H1 (cell line): ENCODE data around the gene QSOX2. TPM values are rescaled to one million over a fixed set of nuclear protein-coding genes. Genes with fewer than 3 reads are reported as not detected.

Source experiments
- CTCF ChIA-PET: fragments of 300-600 bp; sonication (Branson Sonifier 250); formaldehyde crosslinking; loops from one replicate; lab custom pipeline; 2021; ENCODE audit not compliant: partially characterized antibody; lab: Charles Lee
- POLR2A ChIA-PET: fragments of 300-600 bp; sonication (Branson Sonifier 250); formaldehyde crosslinking; loops from one replicate; lab custom pipeline; 2021; ENCODE audit warnings: inconsistent platforms; ENCODE audit not compliant: partially characterized antibody; lab: Charles Lee
- DNase-seq, 2 experiments: peaks; one replicate each; pipeline versions ENCODE4 v3.0.0 to v3.0.0-alpha.2; 2010 to 2022; ENCODE audit warnings: low spot score in 2 of 2, low read depth in 1 of 2, mixed read lengths in 1 of 2
- FAIRE-seq: peaks from 2 replicates; lab custom pipeline; 2011; peaks lifted over from hg19 to GRCh38; lab: Jason Lieb, UNC
- H2AFZ ChIP-seq: 2 replicates; pipeline ENCODE4 v1.8.1; 2012; ENCODE audit warnings: low read length, inconsistent platforms
- H2AK5ac ChIP-seq: 2 replicates; pipeline ENCODE4 v1.6.1; 2013; ENCODE audit warnings: low read depth, low read length
- H2BK120ac ChIP-seq: replicated peaks from 2 replicates; pipeline ENCODE3; 2013; ENCODE audit warnings: low read depth, low read length, inconsistent platforms
- H2BK12ac ChIP-seq: 2 replicates; pipeline ENCODE4 v1.6.1; 2013; ENCODE audit warnings: low read depth, low read length
- H2BK15ac ChIP-seq: 2 replicates; pipeline ENCODE4 v1.6.1; 2013; ENCODE audit warnings: low read length
- H2BK20ac ChIP-seq: 2 replicates; pipeline ENCODE4 v1.6.1; 2013; ENCODE audit warnings: low read length
- H2BK5ac ChIP-seq: 2 replicates; pipeline ENCODE4 v1.6.1; 2013; ENCODE audit warnings: low read depth, low read length
- H3K14ac ChIP-seq: 2 replicates; pipeline ENCODE4 v1.6.1; 2013; ENCODE audit warnings: inconsistent platforms; ENCODE audit not compliant: insufficient read length
- H3K18ac ChIP-seq: 2 replicates; pipeline ENCODE4 v1.6.1; 2013; ENCODE audit warnings: low read length; ENCODE audit errors: extremely low read depth
- H3K23ac ChIP-seq: 2 replicates; pipeline ENCODE4 v1.6.1; 2013; ENCODE audit warnings: inconsistent platforms; ENCODE audit not compliant: insufficient read length
- H3K23me2 ChIP-seq: 2 replicates; pipeline ENCODE4 v1.6.1; 2013; ENCODE audit warnings: low read depth, low read length
- H3K27ac ChIP-seq: 2 replicates; pipeline ENCODE4 v1.6.1; 2011; ENCODE audit warnings: low read depth, low read length, inconsistent platforms
- H3K27me3 ChIP-seq, 4 experiments: replicated peaks in 1 of 4; 1 replicate in 1 of 4; 2 replicates in 3 of 4; pipeline versions ENCODE4 v1.6.1 to v1.8.1; 2011 to 2013; ENCODE audit warnings: low read length in 3 of 4, mild to moderate bottlenecking in 3 of 4, inconsistent platforms in 2 of 4, mixed read lengths in 2 of 4, moderate library complexity in 1 of 4; ENCODE audit not compliant: control insufficient read depth in 3 of 4, insufficient read depth in 3 of 4; ENCODE audit errors: extremely low read depth in 1 of 4
- H3K36me3 ChIP-seq, 4 experiments: 2 replicates each; pipeline versions ENCODE4 v1.6.1 to v1.8.1; 2011 to 2013; ENCODE audit warnings: mild to moderate bottlenecking in 4 of 4, low read length in 3 of 4, moderate library complexity in 2 of 4, control low read depth in 1 of 4, inconsistent platforms in 1 of 4; ENCODE audit not compliant: insufficient read depth in 4 of 4, control insufficient read depth in 2 of 4
- H3K4ac ChIP-seq: replicated peaks from 2 replicates; pipeline ENCODE3; 2013; ENCODE audit warnings: low read length, low read depth, mixed read lengths, inconsistent platforms; ENCODE audit not compliant: insufficient read length
- H3K4me1 ChIP-seq, 4 experiments: replicated peaks in 1 of 4; 1 replicate in 1 of 4; 2 replicates in 3 of 4; pipeline versions ENCODE4 v1.6.1 to v1.8.1; 2011 to 2013; ENCODE audit warnings: low read length in 3 of 4, inconsistent platforms in 2 of 4, mixed read lengths in 1 of 4; ENCODE audit not compliant: insufficient read depth in 4 of 4, control insufficient read depth in 3 of 4
- H3K4me2 ChIP-seq, 2 experiments: 2 replicates each; pipeline versions ENCODE4 v1.6.1 to v1.8.1; 2011 to 2013; ENCODE audit warnings: low read depth in 2 of 2, low read length in 2 of 2, control low read depth in 1 of 2, inconsistent platforms in 1 of 2, mild to moderate bottlenecking in 1 of 2; ENCODE audit not compliant: insufficient read depth in 1 of 2
- H3K4me3 ChIP-seq, 4 experiments: fragments of 200-600, 300-600 bp in 1 of 4; sonication (generic), shearing (Covaris generic), sonication (Bioruptor Twin) in 1 of 4; 2 replicates each; pipeline versions ENCODE4 v1.5.1 to v1.8.1; 2011 to 2016; ENCODE audit warnings: low read length in 4 of 4, low read depth in 3 of 4, control low read depth in 2 of 4, inconsistent platforms in 2 of 4, mild to moderate bottlenecking in 2 of 4, mixed read lengths in 1 of 4, moderate library complexity in 1 of 4; ENCODE audit not compliant: insufficient read depth in 2 of 4; ENCODE audit errors: extremely low read depth in 1 of 4
- H3K56ac ChIP-seq: replicated peaks from 2 replicates; pipeline ENCODE3; 2013; ENCODE audit warnings: low read depth, mild to moderate bottlenecking, mixed read lengths, low read length, inconsistent platforms; ENCODE audit not compliant: insufficient read length
- H3K79me1 ChIP-seq: 2 replicates; pipeline ENCODE4 v1.6.1; 2013; ENCODE audit warnings: low read depth, low read length, control low read depth
- H3K79me2 ChIP-seq, 2 experiments: 2 replicates each; pipeline versions ENCODE4 v1.6.1 to v1.8.1; 2012 to 2013; ENCODE audit warnings: low read length in 2 of 2, mild to moderate bottlenecking in 2 of 2, inconsistent platforms in 1 of 2; ENCODE audit not compliant: insufficient read depth in 2 of 2, control insufficient read depth in 1 of 2
- H3K9ac ChIP-seq, 4 experiments: replicated peaks in 1 of 4; 1 replicate in 1 of 4; 2 replicates in 3 of 4; pipeline versions ENCODE4 v1.6.1 to v1.8.1; 2011 to 2013; ENCODE audit warnings: low read depth in 3 of 4, low read length in 3 of 4, control low read depth in 2 of 4, mild to moderate bottlenecking in 2 of 4, moderate library complexity in 2 of 4, inconsistent platforms in 1 of 4; ENCODE audit errors: extremely low read depth in 1 of 4
- H3K9me3 ChIP-seq, 2 experiments: 2 replicates each; pipeline versions ENCODE4 v1.6.1 to v1.8.1; 2012 to 2013; ENCODE audit warnings: mild to moderate bottlenecking in 2 of 2, moderate library complexity in 2 of 2, control low read depth in 1 of 2, inconsistent platforms in 1 of 2, low read depth in 1 of 2, low read length in 1 of 2, mixed read lengths in 1 of 2; ENCODE audit not compliant: insufficient read depth in 2 of 2
- H4K20me1 ChIP-seq, 2 experiments: replicated peaks in 1 of 2; 2 replicates each; pipeline versions ENCODE3 to v1.8.1; 2011 to 2013; ENCODE audit warnings: inconsistent platforms in 2 of 2, low read length in 2 of 2, mild to moderate bottlenecking in 1 of 2; ENCODE audit not compliant: insufficient read depth in 2 of 2, control insufficient read depth in 1 of 2
- H4K5ac ChIP-seq: 2 replicates; pipeline ENCODE4 v1.6.1; 2013; ENCODE audit warnings: low read length, low read depth, mixed read lengths, inconsistent platforms; ENCODE audit not compliant: insufficient read length
- H4K8ac ChIP-seq: 2 replicates; pipeline ENCODE4 v1.8.0; 2013; ENCODE audit warnings: mild to moderate bottlenecking, moderate library complexity, low read length, inconsistent platforms; ENCODE audit not compliant: insufficient read depth; ENCODE audit errors: extremely low read depth
- H4K91ac ChIP-seq: replicated peaks from 2 replicates; pipeline ENCODE3; 2013; ENCODE audit warnings: low read length, mixed read lengths, inconsistent platforms; ENCODE audit not compliant: insufficient read length
- EZH2 ChIP-seq: fragments of 200-600 bp; sonication (generic); IDR thresholded peaks from 2 replicates; pipeline ENCODE4 v1.7.1; 2012; ENCODE audit warnings: low read depth, mild to moderate bottlenecking, moderate library complexity, low read length, inconsistent platforms; ENCODE audit not compliant: severe bottlenecking
- KDM5A ChIP-seq: fragments of 200-600 bp; IDR thresholded peaks from 2 replicates; pipeline ENCODE4 v1.7.1; 2012; ENCODE audit warnings: mild to moderate bottlenecking, low read length, inconsistent platforms, mixed read lengths
- NANOG ChIP-seq: IDR thresholded peaks from 2 replicates; pipeline ENCODE4 v1.6.1; 2011; ENCODE audit warnings: low read length, low read depth, mild to moderate bottlenecking, inconsistent platforms; ENCODE audit not compliant: insufficient read depth, poor library complexity, severe bottlenecking
- SP1 ChIP-seq: IDR thresholded peaks from 2 replicates; pipeline ENCODE4 v1.6.1; 2011; ENCODE audit warnings: low read depth, low read length
- SUZ12 ChIP-seq: fragments of 200-600 bp; sonication (generic); IDR thresholded peaks from 2 replicates; pipeline ENCODE4 v1.6.1; 2012; ENCODE audit warnings: mild to moderate bottlenecking, inconsistent platforms, low read length, moderate library complexity, mixed read lengths
- WGBS, 2 experiments: shearing (Covaris generic) in 1 of 2; methylation state at CpG; one replicate each; pipeline versions ENCODE4 v1.1.6 to v1.1.7; 2013 to 2015; ENCODE audit warnings: low lambda C conversion rate in 2 of 2, mixed read lengths in 2 of 2, inconsistent platforms in 1 of 2, low coverage in 1 of 2, missing lambda C conversion rate in 1 of 2; ENCODE audit not compliant: insufficient replicate concordance in 2 of 2, insufficient coverage in 1 of 2, insufficient read length in 1 of 2; ENCODE audit errors: extremely low coverage in 1 of 2, missing lambda C conversion rate in 1 of 2; 5-methylcytosine and 5-hydroxymethylcytosine counted together
- polyA plus RNA-seq, 7 experiments: library from polyadenylated mRNA; depleted of rRNA in 3 of 7; stranded (reverse) in 5 of 7; unstranded in 2 of 7; fragments of >200 nt in 5 of 7; fragments of 200-250 nt in 2 of 7; gene quantifications; 1 replicate in 5 of 7; 2 replicates in 1 of 7; 4 replicates in 1 of 7; pipeline versions ENCODE4 v1.2.1 to v1.2.3, GENCODE V29; 2011 to 2013; ENCODE audit warnings: missing spikeins in 2 of 7, mixed read lengths in 2 of 7
- total RNA-seq: library from RNA; stranded (reverse); fragmentation: NEBNext Ultra II Directional; extraction: Animal tissue kit (Norgen Biotek cat#: 25700); gene quantifications from 2 replicates; pipeline ENCODE4 v1.2.1, GENCODE V29; 2021

Gene QSOX2
- total and polyA plus RNA-seq, 2 of the 8 experiments (the other 6 are each of a cell fraction or from before 2014, with no cell fraction given), result 18.0 to 28.6 TPM

GRCh38 chr9:136197930-136198604, 47.5 kb downstream of the QSOX2 start:
- Histone ChIP-seq H4K91ac (no peak overlapping the region), H3K23ac (no peak overlapping the region), H2BK120ac (no peak overlapping the region), H2AK5ac (no peak overlapping the region), H4K20me1 (peaks cover 5 to 28% of the 10 kb centered on the region in 2 experiments), H4K5ac (no peak overlapping the region), H3K9me3 (no peaks in the 10 kb centered on the region), H3K27ac (no peak overlapping the region), H3K9ac (no peak overlapping the region), H3K36me3 (peaks cover 0 to 15% (median 0%) of the 10 kb centered on the region in 4 experiments; a peak in 1 of 8 replicates), H3K4ac (no peak overlapping the region), H3K14ac (no peak overlapping the region), H4K8ac (peak overlapping the region; percentile 14; the same call in 1 of the 2 replicates), H3K4me3 (peak overlapping the region in 3 of 4 experiments; percentile 13 to 51 (median 19); a peak in 2 of 8 replicates), H3K79me1 (no peaks in the 10 kb centered on the region), H3K27me3 (peaks cover 96 to 100% (median 99%) of the 10 kb centered on the region in 4 experiments), H3K18ac (peak overlapping the region; percentile 1; the same call in 1 of the 2 replicates), H3K4me1 (peaks cover 3 to 35% (median 24%) of the 10 kb centered on the region in 4 experiments), H2AFZ (no peak overlapping the region), H2BK12ac (no peak overlapping the region), H3K56ac (no peak overlapping the region), H3K23me2 (peaks cover 9% of the 10 kb centered on the region; the same call in 1 of the 2 replicates), H3K4me2 (peak overlapping the region; percentile 63 to 70), H2BK15ac (no peak overlapping the region), H2BK20ac (peak overlapping the region; percentile 21; the same call in 1 of the 2 replicates), H2BK5ac (no peak overlapping the region), H3K79me2 (no peaks in the 10 kb centered on the region)
- CTCF ChIA-PET, result interaction anchor here (0.9 to 2.6 kb wide), 8 partner anchors 12 to 59 kb away, joined by 3 to 11 read pairs (median 6); no protein-coding TSS in a partner anchor
- FAIRE-seq (no peak), DNase-seq (no peak)
- TF ChIP-seq NANOG, result no peak
- peak; percentile 78 for TF ChIP-seq SUZ12
- peak; percentile 24 for TF ChIP-seq EZH2
- no peak for TF ChIP-seq KDM5A
- TF ChIP-seq SP1, result no peak
- POLR2A ChIA-PET, result interaction anchor here (1.7 kb wide), 1 partner anchor 13 kb away, joined by 5 read pairs; no protein-coding TSS in a partner anchor
- 31% methylated on average over 11 of the region's 18 CpGs; no CpG with 5 or more reads in 1 of the 2 experiments for WGBS, 2 experiments
